EH (cell line): Measurements from ENCODE around the gene OSBPL9.
"Not testable (repeated sequence)": the region's sequence is repeated elsewhere in the genome, so short reads cannot be mapped to it uniquely, and the experiment has no call there.

Experiments
- DNase-seq: peaks from one replicate; pipeline ENCODE4 v3.0.0-alpha.2; 2015; ENCODE audit warnings: low read depth

Gene OSBPL9

DNA sequence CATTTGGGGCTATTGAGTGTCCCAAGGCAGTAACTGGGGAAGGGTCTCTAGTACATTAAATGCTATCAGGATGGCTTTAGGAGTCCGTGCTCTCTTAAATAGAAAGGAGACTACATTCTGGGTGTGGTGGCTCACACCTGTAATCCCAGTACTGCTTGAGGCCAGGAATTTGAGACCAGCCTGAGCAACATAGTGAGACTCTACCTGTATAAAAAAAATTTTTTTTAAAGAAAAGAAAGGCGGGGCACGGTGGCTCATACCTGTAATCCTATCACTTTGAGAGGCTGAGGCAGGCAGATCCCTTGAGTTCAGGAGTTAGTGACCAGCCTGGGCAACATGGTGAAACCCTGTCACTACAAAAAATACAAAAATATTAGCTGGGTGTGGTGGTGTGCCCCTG is 21.5 kb downstream of the OSBPL9 start:
- no peak for DNase-seq

DNA sequence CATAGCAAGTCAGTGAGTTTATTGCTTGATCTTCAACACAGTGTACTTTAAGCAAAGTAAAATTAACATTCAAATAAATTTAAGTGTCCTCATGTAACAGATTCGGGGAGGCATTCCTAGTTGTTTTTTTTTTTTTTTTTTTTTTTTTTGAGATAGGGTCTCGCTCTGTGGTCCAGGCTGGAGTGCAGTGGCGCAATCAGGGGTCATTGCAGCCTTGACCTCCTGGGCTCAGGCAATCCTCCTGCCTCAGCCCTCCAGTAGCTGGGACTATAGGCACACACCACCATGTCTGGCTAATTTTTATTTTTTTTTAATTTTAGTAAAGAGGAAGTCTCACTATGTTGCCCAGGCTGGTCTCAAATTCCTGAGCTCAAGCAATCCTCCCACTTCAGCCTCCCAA is 22.8 kb downstream of the OSBPL9 start:
- DNase-seq: no peak

DNA sequence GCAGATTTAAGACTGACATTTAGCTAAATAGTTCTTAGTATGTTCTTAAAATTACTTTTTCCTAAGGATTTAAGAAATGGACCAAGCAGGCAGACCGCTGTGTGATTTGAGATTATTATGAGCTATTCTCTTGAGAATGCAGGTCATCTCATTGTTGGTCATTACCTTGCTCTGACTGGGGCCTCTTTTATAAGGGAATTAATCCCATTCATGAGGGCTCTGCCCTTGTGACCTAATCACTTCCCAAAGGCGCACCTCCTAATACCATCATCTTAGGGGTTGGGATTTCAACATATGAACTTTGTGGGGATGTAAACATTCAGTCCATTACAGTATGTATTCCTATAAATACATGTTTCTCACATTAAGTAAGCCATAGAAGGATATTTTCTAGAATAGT is 24.2 kb downstream of the OSBPL9 start:
- DNase-seq: no peak

DNA sequence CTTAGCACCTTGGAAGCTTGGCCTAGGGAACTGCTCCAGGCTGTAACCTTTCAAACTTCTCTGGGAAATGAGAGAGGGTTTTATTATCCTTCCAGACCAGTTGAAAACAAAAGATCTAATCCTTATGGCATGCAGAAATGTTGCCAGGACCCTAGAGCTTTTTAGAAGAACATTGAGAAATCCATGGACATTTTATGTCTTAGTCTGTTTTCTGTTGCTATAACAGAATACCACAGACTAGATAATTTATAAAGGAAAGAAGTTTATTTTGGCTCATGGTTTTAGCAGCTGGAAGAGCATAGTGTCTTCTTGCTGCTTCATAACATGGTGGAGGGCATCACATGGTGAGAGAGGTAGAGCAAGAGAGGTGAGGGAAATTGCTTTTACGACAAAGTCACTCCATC is 25.8 kb downstream of the OSBPL9 start:
- peak; percentile 98 for DNase-seq

DNA sequence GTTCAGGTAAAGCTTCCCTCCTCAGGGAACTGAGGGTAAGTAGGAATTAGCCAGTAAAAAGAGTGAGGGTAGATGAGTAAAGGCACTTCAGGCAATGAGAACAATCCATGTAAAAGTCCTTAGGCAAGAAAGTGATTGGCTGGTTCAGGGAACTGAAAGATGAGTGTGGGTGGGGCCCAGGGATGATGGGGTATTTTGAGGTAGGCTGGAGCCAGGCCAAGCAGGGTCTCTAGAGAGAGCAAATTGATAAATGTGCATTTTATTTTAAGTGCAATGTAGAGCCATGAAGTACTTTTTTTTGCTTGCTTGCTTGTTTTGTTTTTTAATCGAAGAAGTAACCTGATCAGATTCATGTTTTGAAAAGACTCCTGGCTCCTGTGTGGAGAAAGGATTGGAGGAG is 26.5 kb downstream of the OSBPL9 start:
- DNase-seq: no peak

DNA sequence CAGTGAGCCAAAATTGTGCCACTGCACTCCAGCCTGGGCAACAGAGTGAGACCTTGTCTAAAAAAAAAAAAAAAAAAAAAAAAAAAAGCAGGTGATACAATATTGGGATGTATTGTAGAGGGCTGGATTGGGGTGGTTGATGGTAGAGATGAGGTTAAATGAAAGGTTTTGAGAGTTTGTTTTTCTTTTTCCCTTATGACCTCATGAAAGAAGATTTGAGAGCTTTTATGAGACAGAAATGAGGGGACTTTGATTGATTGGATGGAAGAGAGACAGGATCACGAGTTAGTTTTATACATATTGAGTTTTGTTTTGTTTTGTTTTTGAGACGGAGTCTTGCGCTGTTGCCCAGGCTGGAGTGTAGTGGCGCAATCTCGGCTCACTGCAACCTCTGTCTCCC is 27.1 kb downstream of the OSBPL9 start:
- DNase-seq: no peak

DNA sequence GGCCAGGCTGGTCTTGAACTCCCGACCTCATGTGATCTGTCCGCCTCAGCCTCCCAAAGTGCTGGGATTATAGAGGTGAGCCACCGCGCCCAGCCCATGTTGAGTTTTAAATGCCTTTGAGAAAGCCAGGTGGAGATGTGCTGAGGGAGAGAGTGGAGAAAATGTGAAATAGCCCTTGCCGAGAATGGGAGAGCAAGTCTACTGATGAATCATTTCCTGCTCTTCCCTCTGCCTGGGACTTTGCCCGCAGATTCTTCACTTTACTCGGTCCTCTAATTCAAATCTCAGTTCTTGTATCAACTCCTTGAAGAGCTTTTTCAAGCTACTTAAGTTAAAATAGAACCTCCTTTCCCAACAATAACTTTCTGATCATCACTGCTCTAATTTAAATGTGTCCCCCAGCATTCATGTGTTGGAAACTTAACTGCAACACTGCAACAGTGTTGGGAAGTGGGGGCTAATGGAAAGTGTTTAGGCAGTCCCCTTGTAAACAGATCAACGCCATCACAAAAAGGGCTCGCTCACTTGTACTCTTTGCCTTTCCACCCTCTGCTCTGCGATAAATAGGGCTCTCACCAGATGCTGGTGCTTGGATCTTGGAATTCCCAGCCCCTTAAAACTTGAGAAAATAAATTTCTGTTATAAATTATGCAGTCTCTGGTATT is 27.8 kb downstream of the OSBPL9 start:
- peak; percentile 90 for DNase-seq

DNA sequence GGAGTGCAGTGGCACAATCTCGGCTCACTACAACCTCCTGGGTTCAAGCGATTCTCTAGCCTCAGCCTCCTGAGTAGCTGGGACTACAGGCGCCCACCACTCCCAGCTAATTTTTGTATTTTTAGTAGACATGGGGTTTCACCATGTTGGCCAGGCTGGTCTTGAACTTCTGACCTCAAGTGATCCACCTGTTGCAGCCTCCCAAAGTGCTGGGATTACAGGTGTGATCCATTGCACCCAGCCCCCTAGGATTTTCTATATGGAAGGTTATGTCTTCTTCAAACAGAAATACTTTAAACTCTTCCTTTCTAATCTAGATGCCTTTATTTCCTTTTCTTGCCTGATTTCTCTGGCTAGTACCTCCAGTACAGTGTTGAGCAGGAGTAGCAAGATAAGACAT is 29.7 kb downstream of the OSBPL9 start:
- not testable (repeated sequence) for DNase-seq

DNA sequence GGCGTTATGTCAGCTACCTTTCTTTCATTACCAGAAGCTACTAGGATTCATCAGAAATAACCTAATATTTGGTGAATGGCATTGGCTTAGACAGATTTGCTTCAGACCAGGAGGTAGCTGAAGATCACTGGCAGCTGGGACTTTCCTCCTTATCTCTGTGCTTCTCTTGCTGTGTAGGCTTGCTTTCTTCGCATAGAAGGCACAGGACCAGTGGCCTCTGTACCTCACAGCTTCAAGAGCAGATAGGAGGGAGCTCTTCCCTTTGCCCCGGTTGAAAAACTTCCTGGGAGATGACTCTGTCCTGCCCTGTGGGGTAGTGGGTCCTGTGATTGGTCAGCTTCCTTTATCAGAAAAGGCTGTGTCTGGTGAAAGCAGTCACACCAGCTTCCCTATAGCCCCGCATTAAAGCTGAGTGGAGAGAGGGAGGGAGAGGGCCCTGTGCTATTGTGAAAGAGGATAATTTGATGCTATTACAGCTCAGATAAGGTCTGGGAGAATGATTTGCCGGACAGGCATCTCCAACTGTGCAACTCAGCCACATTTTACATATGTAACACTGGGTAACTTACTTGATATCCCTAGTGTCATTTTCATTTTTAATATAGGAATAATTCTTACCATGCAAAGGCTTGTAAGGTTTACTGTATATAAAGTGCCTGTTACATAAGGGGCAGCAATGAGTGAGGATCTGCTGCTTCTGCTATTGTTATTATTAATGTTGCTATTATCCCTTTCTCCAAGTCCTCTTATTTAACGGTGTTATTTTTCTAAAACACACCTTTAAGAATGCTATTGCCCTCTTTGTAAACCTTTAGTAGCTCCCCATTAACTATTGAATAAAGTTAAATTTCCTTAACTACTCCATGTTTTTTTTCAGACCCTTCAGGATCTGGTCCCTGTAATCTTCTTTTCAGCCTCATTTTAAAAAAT is 31.6 kb downstream of the OSBPL9 start:
- DNase-seq: peak; percentile 92

DNA sequence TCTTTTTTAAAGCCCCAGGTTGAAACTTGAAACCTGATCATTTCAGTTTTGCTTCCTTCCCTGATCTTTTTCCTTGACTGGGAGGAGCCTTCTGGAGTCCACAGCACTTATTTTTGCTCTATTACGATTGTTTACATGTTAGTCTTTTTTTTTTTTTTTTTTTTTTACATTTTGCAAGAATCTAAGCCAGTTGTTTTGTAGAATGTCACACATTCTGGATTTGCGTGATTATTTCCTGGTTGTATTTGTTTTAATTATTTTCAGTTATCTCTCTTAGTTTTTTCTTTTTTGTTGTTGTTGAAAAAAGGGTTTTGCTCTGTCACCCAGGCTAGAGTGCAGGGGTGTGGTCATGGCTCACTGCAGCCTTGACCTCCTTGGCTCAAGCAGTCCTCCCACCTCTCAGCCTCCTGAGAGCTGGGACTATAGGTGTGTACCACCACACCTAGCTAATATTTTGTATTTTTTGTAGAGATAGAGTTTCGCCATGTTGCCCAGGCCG is 32.8 kb downstream of the OSBPL9 start:
- DNase-seq: no peak

DNA sequence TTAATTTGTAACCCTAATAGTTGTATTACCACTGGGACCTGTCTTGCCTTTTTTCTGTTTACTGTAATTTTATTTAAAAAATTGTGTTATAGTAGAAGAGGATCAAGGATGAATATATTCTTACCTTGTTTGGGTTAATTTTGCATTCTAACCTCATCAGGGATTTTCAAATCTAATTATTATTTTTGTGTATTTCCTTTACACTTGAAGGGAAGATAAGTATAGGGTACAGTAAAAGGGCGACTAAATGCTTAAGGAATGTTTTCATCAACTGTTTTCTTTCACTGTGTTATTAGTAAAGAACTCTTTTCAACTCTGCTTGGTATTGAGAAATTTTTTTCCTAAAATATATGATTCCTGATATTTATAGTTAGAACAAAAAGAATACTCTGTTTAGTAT is 33.3 kb downstream of the OSBPL9 start:
- DNase-seq: peak; percentile 33

DNA sequence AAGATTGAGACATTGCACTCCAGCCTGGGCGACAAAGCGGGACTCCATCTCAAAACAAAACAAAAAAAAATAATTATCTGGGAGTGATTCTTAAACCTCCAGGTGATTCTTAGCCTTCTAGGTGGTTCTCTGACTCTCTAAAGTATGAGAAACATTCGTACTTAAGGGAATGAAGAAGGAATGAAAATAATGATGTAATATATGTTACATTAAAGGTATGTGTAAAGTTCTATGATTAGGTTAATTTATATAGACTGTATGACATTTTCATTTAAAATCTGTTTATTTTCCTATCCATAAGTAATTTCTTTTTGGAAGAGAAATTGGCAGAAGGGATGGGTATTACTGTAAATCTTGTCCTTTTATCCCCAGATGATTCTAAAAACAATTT is 34.7 kb downstream of the OSBPL9 start:
- DNase-seq: no peak

DNA sequence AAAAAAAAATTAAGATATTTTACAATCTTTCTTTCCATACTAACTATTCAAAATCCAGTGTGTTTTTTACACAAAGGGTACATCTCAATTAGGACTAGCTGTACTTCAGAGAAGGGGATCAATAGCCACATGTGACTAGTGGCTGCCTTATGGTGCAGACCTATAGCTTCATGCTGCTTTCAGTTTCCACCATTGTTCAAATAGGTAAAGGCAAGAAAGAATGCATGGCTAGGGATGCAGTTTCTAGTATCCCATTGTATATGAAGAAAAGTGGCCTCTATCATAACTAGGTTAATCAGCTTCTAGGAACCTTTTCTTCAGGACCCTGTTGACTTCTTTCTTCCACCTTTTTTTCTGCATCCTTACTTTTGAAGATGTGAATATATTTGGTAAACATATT is 35.7 kb downstream of the OSBPL9 start:
- DNase-seq: no peak

DNA sequence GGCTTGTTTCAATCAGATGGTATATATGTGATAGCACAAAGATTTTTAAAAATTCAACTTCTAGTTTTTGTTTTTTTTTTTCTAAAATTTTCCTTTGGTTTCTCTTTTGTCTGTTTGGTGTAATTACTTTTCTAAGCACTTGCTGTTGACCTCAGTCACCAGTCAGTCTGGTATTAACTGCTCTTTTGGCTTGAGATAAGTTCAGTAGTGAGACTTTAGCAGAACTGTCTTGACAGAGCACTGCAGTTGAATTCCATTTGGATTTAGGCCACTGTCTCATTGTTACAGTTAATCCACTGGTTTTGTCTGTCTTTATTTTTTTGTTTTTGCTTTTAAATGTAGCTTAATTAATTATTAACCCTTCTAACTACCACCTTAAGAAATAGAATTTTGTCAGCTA is 36.2 kb downstream of the OSBPL9 start:
- no peak for DNase-seq

DNA sequence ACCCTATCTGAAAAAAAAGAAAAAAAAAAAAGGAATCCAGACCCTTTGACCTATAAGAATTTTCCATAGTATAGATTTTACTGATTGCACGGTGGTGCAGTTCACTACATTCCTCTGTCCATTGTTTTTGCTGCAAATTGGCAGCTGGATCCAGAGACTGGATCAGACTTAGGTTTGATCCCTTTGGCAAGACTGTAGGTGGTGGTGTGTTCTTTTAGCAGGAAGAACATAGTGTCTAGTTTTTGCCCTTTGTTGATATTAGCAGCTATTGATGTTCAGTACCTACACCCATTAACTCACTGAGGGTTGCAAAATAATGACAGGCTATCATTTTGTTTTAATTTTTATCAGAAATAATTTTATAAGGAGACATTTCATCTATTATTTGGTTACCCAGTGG is 37.1 kb downstream of the OSBPL9 start:
- DNase-seq: no peak

DNA sequence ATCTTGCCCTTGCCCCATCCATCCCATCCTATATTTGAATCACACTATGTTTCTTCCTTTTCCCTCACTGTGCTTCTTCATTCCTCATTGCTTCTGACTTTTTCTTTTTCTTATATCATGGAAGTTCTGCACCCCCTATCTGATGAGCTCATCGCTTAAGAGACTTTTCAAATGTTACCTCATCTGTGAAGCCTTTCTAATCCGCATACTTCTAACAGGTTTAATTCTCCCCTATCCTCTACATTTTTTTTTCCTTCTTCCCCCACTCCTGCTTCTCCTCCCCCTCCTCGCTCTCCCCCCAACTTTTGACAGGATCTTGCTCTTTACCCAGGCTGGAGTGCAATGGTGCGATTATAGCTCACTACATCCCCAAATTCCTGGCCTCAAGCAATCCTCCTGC is 39.5 kb downstream of the OSBPL9 start:
- DNase-seq: no peak

DNA sequence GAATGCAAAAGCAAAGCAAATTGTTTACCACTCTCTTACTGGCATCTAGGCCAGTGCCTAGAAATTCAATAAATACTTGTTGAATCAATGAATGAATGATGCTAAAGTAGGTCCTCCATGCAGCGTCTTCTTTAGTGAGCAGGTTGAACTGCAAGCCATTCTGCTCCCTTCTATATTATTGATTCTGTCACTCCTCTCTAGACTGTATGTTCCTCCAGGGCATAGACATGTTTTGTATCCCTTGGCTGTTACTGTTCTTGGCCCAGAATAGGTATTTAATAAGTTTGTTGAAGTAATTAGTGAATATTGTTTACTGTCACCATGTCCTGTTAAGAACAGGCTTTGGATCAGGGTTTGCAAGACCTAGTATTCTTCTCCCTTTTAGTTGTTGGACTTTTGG is 43.7 kb downstream of the OSBPL9 start:
- DNase-seq: no peak

DNA sequence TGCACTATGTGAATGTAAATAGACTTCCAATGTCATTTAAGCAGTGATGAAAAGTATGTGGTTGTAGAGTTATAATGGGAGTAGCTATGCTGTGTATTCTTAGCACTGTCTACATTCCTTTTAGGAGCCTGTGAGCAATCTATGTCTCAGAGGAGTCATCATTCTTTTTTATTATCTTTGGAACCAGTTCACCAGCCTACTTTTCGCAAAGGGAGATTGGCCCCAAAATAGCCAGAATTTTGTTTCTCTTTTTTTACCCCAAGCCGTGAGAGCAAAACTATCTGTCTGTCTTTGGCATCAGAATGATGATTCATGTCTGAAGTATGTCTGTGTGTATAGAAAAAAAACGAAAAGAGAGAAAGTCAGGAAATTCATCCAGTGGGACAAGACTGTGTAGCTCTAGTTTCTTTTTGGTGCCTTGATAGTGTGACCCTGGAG is 44.2 kb downstream of the OSBPL9 start:
- DNase-seq: peak; percentile 99

DNA sequence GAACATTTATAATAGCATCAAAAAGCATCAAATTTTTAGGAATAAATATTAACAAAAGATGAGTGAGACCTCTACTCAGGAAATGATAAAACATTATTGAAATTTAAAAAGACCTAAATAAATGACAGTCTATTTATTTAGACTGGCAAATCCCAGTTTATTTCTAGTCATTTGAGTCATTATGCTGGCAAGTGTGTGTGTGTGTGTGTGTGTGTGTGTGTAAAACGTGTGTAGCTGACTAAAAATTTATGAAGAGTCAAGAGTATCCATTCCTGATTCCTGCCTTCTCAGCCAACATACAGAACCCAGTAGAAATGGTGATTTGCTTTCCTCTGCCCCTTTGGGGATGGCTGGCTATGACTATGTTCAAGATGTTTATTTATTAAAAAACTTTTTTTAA is 46.2 kb downstream of the OSBPL9 start:
- DNase-seq: peak; percentile 57

DNA sequence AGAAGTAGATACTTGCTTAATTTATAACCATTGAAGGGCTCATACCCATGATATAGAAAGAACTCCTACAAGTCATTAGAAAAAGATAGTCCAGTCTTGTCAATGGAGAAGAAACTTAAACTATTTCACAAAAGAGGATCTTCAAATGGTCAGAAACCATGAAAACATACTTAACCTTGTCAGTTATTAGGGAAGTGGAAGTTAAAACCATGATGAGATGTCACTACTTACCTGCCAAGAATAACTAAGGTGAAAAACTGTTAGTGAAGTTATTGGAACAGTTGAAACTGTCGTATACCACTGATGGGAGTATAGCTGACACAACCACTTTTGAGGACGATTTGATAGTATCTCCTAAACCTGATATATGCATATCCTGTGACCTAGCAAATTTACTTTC is 46.8 kb downstream of the OSBPL9 start:
- no peak for DNase-seq

DNA sequence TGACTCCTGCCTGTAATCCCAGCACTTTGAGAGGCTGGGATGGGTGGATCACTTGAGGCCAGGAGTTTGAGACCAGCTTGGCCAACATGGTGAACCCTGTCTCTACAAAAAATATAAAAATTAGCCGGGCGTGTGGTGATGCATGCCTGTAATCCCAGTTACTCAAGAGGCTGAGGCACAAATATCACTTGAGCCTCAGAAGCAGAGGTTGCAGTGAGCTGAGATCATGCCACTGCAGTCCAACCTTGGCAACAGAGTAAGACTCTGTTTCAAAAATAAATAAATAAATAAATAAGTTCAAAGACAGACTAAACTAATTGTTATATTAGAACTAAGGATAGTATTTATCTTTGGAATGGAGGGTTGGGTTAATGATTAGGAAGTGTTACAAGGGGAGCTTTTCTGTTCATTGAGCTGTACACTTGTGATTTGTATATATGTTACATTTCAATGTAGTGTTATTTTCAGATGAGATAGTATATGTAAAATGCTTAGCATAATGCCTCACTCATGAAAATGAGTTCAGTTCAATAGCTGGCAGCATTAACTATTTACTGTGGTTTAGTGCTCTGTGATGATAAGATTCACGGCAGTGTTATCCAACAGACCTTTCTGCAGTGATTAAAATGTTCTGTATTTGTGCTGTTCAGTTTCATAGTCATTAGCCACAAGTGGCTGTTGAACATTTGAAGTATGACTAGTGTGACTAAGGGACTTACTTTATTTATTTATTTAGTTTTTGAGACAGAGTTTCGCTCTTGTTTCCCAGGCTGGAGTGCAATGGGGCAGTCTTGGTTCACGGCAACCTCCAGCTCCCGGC is 47.7 kb downstream of the OSBPL9 start:
- DNase-seq: peak; percentile 85

DNA sequence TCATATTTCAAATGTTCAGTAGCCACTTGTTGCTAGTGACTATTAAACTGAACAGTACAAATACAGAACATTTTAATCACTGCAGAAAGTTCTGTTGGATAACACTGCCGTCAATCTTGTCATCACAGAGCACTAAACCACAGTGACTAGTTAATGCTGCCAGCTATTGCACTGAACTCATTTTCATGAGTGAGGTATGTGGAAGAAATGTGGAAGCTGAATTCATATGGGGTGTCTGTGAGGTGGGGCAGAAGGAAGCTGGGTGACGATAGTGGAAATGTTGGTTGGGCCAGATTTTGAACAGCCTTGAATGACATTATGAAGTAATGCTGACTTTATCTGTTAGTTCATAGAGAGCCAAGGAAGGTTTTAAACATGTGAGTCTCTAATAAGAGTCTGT is 49.6 kb downstream of the OSBPL9 start:
- DNase-seq: peak; percentile 82
